Measurements from ENCODE around the gene LAX1. TPM values are rescaled to one million over a fixed set of nuclear protein-coding genes. Genes with fewer than 3 reads are reported as not detected.
"Not testable (repeated sequence)": the region's sequence is repeated elsewhere in the genome, so short reads cannot be mapped to it uniquely, and the experiment has no call there.

Gene LAX1
- total RNA-seq, 1 experiment from 2014 or later: not detected

- no peak for DNase-seq (ENCODE audit: low spot score)
Measured at GRCh38 chr1:203768256-203768655, 3.3 kb downstream of the LAX1 start.

- peak; percentile 39 for DNase-seq (ENCODE audit: low spot score)
Measured at GRCh38 chr1:203769505-203770343, 4.7 kb downstream of the LAX1 start.

- DNase-seq (ENCODE audit: low spot score): no peak
Measured at GRCh38 chr1:203771901-203772301, 6.9 kb downstream of the LAX1 start.

GRCh38 chr1:203772836-203773235, 7.9 kb downstream of the LAX1 start:
- no peak for DNase-seq (ENCODE audit: low spot score)

GRCh38 chr1:203776636-203777035, 11.7 kb downstream of the LAX1 start:
- DNase-seq (ENCODE audit: low spot score): peak; percentile 16

GRCh38 chr1:203777596-203777995, 12.6 kb downstream of the LAX1 start:
- no peak for DNase-seq (ENCODE audit: low spot score)

- DNase-seq (ENCODE audit: low spot score): no peak
Measured at GRCh38 chr1:203778146-203778545, 13.2 kb downstream of the LAX1 start.

- DNase-seq (ENCODE audit: low spot score): no peak
Measured at GRCh38 chr1:203778789-203779188, 13.8 kb downstream of the LAX1 start.

GRCh38 chr1:203781962-203782361, 17.0 kb downstream of the LAX1 start:
- no peak for DNase-seq (ENCODE audit: low spot score)

GRCh38 chr1:203789966-203790365, 25.0 kb downstream of the LAX1 start:
- DNase-seq (ENCODE audit: low spot score): no peak

- DNase-seq (ENCODE audit: low spot score): no peak
Measured at GRCh38 chr1:203791498-203791897, 26.5 kb downstream of the LAX1 start.

- no peak for DNase-seq (ENCODE audit: low spot score)
Measured at GRCh38 chr1:203792486-203792885, 27.5 kb downstream of the LAX1 start.

- not testable (repeated sequence) for DNase-seq (ENCODE audit: low spot score)
Measured at GRCh38 chr1:203793561-203793960, 28.6 kb downstream of the LAX1 start.

GRCh38 chr1:203794764-203795440, 29.9 kb downstream of the LAX1 start:
- no peak for DNase-seq (ENCODE audit: low spot score)

GRCh38 chr1:203795441-203796235, 30.7 kb downstream of the LAX1 start, which contains the start of the genes ZBED6 and ZC3H11A:
ZBED6 (plus strand) TSS chr1:203795623; CDS start chr1:203797523, 1,900 bp downstream.
ZC3H11A (plus strand) TSS chr1:203795623; CDS start chr1:203817071, 21,448 bp downstream.
- DNase-seq (ENCODE audit: low spot score): peak; percentile 98

GRCh38 chr1:203796236-203796605, 31.2 kb downstream of the LAX1 start:
- peak; percentile 53 for DNase-seq (ENCODE audit: low spot score)

GRCh38 chr1:203797216-203797615, 32.2 kb downstream of the LAX1 start:
- DNase-seq (ENCODE audit: low spot score): no peak

- peak; percentile 33 for DNase-seq (ENCODE audit: low spot score)
Measured at GRCh38 chr1:203797948-203798655, 33.1 kb downstream of the LAX1 start.

- no peak for DNase-seq (ENCODE audit: low spot score)
Measured at GRCh38 chr1:203799157-203799556, 34.2 kb downstream of the LAX1 start.

GRCh38 chr1:203799971-203800370, 35.0 kb downstream of the LAX1 start:
- DNase-seq (ENCODE audit: low spot score): no peak

GRCh38 chr1:203805689-203806088, 40.7 kb downstream of the LAX1 start:
- no peak for DNase-seq (ENCODE audit: low spot score)

Data from HT-29 (cell line).